H1 (cell line): ENCODE measurements around the gene GPR65. TPM values are rescaled to one million over a fixed set of nuclear protein-coding genes. Genes with fewer than 3 reads are reported as not detected.

ENCODE experiments used
- ASH2L ChIP-seq: fragments of 200-600, 300-600 bp; sonication (generic); IDR thresholded peaks from one replicate; pipeline ENCODE4 v1.7.1; 2017; ENCODE audit warnings: low read length
- BACH1 ChIP-seq: IDR thresholded peaks from 2 replicates; pipeline ENCODE4 v1.6.1; 2012; ENCODE audit warnings: low read length, improper control_type of control experiment
- BCL11A ChIP-seq, 2 experiments: IDR thresholded peaks; one replicate each; pipeline ENCODE4 v1.6.1; 2011; ENCODE audit warnings: low read depth in 2 of 2, low read length in 2 of 2, mild to moderate bottlenecking in 2 of 2
- CHD7 ChIP-seq: fragments of 300-600 bp; sonication (generic); IDR thresholded peaks from 2 replicates; pipeline ENCODE4 v1.7.1; 2012; ENCODE audit warnings: low read length, moderate library complexity, mild to moderate bottlenecking, inconsistent platforms; ENCODE audit not compliant: insufficient replicate concordance
- EZH2 ChIP-seq: fragments of 200-600 bp; sonication (generic); IDR thresholded peaks from 2 replicates; pipeline ENCODE4 v1.7.1; 2012; ENCODE audit warnings: low read depth, mild to moderate bottlenecking, moderate library complexity, low read length, inconsistent platforms; ENCODE audit not compliant: severe bottlenecking
- KDM4A ChIP-seq: IDR thresholded peaks from one replicate; pipeline ENCODE4 v1.7.1; 2012; ENCODE audit warnings: low read depth, mild to moderate bottlenecking, moderate library complexity, low read length, inconsistent platforms; ENCODE audit not compliant: severe bottlenecking
- POLR2A ChIP-seq, 2 experiments: IDR thresholded peaks; 1 replicate in 1 of 2; 2 replicates in 1 of 2; pipeline ENCODE4 v1.6.1; 2011; ENCODE audit warnings: low read depth in 2 of 2, low read length in 2 of 2, mild to moderate bottlenecking in 2 of 2; ENCODE audit errors: control extremely low read depth in 1 of 2
- POLR2AphosphoS5 ChIP-seq: IDR thresholded peaks from 2 replicates; pipeline ENCODE4 v1.6.1; 2011; ENCODE audit warnings: low read depth, low read length
- RFX5 ChIP-seq: IDR thresholded peaks from 2 replicates; pipeline ENCODE4 v1.6.1; 2011; ENCODE audit warnings: low read depth, low read length, improper control_type of control experiment, borderline replicate concordance
- SAP30 ChIP-seq: fragments of 300-600 bp; sonication (generic); IDR thresholded peaks from 2 replicates; pipeline ENCODE4 v1.7.1; 2012; ENCODE audit warnings: low read length, moderate library complexity, mild to moderate bottlenecking, inconsistent platforms; ENCODE audit not compliant: insufficient read depth, insufficient replicate concordance
- SP2 ChIP-seq: IDR thresholded peaks from 2 replicates; pipeline ENCODE4 v1.6.1; 2012; ENCODE audit warnings: mild to moderate bottlenecking, low read length, inconsistent platforms
- SP4 ChIP-seq: IDR thresholded peaks from 2 replicates; pipeline ENCODE4 v1.6.1; 2012; ENCODE audit warnings: low read length, inconsistent platforms
- SRF ChIP-seq: IDR thresholded peaks from 2 replicates; pipeline ENCODE4 v1.6.1; 2011; ENCODE audit warnings: mild to moderate bottlenecking, low read depth, low read length, moderate library complexity
- TCF12 ChIP-seq: IDR thresholded peaks from 2 replicates; pipeline ENCODE4 v1.6.1; 2011; ENCODE audit warnings: low read depth, mild to moderate bottlenecking, low read length
- polyA plus RNA-seq, 7 experiments: library from polyadenylated mRNA; depleted of rRNA in 3 of 7; stranded (reverse) in 5 of 7; unstranded in 2 of 7; fragments of >200 nt in 5 of 7; fragments of 200-250 nt in 2 of 7; gene quantifications; 1 replicate in 5 of 7; 2 replicates in 1 of 7; 4 replicates in 1 of 7; pipeline versions ENCODE4 v1.2.1 to v1.2.3, GENCODE V29; 2011 to 2013; ENCODE audit warnings: missing spikeins in 2 of 7, mixed read lengths in 2 of 7
- total RNA-seq: library from RNA; stranded (reverse); fragmentation: NEBNext Ultra II Directional; extraction: Animal tissue kit (Norgen Biotek cat#: 25700); gene quantifications from 2 replicates; pipeline ENCODE4 v1.2.1, GENCODE V29; 2021

Gene GPR65
- total and polyA plus RNA-seq, 2 of the 8 experiments (the other 6 are each of a cell fraction or from before 2014, with no cell fraction given), result not detected

DNA sequence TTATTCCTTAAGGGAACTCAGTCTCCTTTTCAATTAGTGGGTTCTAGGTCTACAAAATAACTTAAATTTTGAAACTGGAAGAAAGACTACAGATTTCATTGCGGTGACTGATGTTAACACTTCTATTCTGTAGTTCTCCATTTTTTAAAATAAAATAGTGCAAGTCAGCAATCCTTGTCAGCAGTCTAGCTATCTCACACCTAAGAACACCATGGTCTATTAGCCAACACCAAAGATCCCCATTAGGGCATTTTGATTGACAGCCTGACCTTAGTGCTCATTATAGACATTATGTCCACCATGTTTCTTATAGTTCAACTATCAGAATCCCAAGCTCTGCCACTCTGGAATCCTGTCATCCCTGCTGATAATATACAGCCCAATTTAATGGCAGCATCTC lies 27.4 kb downstream of the GPR65 start (continued):
- no peak for TF ChIP-seq CHD7
- no peak for TF ChIP-seq SP4
- TF ChIP-seq SP2, result no peak
- no peak for TF ChIP-seq ASH2L
- no peak for TF ChIP-seq EZH2
- TF ChIP-seq KDM4A, result no peak
- no peak for TF ChIP-seq BACH1
- TF ChIP-seq POLR2AphosphoS5, result no peak
- TF ChIP-seq TCF12, result no peak
- no peak for TF ChIP-seq RFX5
- TF ChIP-seq POLR2A (IDR thresholded peaks at IDR 0.05; ENCODE audit: control extremely low read depth in 1 of 2, low read depth in 2 of 2, low read length in 2 of 2), result no peak
- no peak for TF ChIP-seq BCL11A (IDR thresholded peaks at IDR 0.05; ENCODE audit: low read depth in 2 of 2, low read length in 2 of 2)
- no peak for TF ChIP-seq SRF
- TF ChIP-seq SAP30, result no peak
- TF ChIP-seq, all 59 proteins: peak for 0
